HL-60 (cell line): ENCODE data around the gene EML2.

Experiments used
- CTCF ChIP-seq: IDR thresholded peaks from one replicate; pipeline ENCODE4 v1.5.1; 2011; ENCODE audit warnings: low read length, control low read depth, inconsistent platforms; ENCODE audit not compliant: insufficient read depth
- GABPA ChIP-seq: IDR thresholded peaks from 2 replicates; pipeline ENCODE4 v1.6.1; 2012; ENCODE audit warnings: low read depth
- POLR2AphosphoS5 ChIP-seq: IDR thresholded peaks from 2 replicates; pipeline ENCODE4 v1.6.1; 2012; ENCODE audit warnings: low read depth
- SPI1 ChIP-seq: IDR thresholded peaks from 2 replicates; pipeline ENCODE4 v1.6.1; 2012; ENCODE audit warnings: low read depth, mild to moderate bottlenecking, borderline replicate concordance
- TF ChIP-seq, protein P1 (sequence below): IDR thresholded peaks from 2 replicates; pipeline ENCODE4 v1.6.1; 2012; ENCODE audit warnings: low read depth; ENCODE audit not compliant: insufficient replicate concordance

- no peak for TF ChIP-seq CTCF
- TF ChIP-seq, protein P1, sequence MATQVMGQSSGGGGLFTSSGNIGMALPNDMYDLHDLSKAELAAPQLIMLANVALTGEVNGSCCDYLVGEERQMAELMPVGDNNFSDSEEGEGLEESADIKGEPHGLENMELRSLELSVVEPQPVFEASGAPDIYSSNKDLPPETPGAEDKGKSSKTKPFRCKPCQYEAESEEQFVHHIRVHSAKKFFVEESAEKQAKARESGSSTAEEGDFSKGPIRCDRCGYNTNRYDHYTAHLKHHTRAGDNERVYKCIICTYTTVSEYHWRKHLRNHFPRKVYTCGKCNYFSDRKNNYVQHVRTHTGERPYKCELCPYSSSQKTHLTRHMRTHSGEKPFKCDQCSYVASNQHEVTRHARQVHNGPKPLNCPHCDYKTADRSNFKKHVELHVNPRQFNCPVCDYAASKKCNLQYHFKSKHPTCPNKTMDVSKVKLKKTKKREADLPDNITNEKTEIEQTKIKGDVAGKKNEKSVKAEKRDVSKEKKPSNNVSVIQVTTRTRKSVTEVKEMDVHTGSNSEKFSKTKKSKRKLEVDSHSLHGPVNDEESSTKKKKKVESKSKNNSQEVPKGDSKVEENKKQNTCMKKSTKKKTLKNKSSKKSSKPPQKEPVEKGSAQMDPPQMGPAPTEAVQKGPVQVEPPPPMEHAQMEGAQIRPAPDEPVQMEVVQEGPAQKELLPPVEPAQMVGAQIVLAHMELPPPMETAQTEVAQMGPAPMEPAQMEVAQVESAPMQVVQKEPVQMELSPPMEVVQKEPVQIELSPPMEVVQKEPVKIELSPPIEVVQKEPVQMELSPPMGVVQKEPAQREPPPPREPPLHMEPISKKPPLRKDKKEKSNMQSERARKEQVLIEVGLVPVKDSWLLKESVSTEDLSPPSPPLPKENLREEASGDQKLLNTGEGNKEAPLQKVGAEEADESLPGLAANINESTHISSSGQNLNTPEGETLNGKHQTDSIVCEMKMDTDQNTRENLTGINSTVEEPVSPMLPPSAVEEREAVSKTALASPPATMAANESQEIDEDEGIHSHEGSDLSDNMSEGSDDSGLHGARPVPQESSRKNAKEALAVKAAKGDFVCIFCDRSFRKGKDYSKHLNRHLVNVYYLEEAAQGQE: no peak
- TF ChIP-seq POLR2AphosphoS5: no peak
- TF ChIP-seq SPI1: no peak
- TF ChIP-seq GABPA: no peak
Measured at GRCh38 chr19:45676851-45677263, 37.7 kb upstream of the EML2 start.
